NOMO-1 treated with DMSO at 0.1 percent for 48 hours (cell line): Measurements from ENCODE around the gene CFAP53.
"Not testable (repeated sequence)": the region's sequence is repeated elsewhere in the genome, so short reads cannot be mapped to it uniquely, and the experiment has no call there.

Source experiments
- DNase-seq: peaks from one replicate; lab custom pipeline; 2025; ENCODE audit not compliant: unreplicated experiment; lab: John Stamatoyannopoulos, UW

CFAP53 gene

GRCh38 chr18:50266248-50266704, at the start of gene CFAP53:
Gene CFAP53, minus strand, starts transcription at chr18:50266495. Its CDS starts 91 bp downstream, at chr18:50266404.
- peak; percentile 87 for DNase-seq

GRCh38 chr18:50315100-50315871, 49.0 kb upstream of the CFAP53 start:
- no peak for DNase-seq

GRCh38 chr18:50313873-50314460, 47.7 kb upstream of the CFAP53 start:
- DNase-seq: no peak

GRCh38 chr18:50313031-50313607, 46.8 kb upstream of the CFAP53 start:
- no peak for DNase-seq

- peak; percentile 68 for DNase-seq
Observed at GRCh38 chr18:50312296-50313030, 46.2 kb upstream of the CFAP53 start.

- DNase-seq: no peak
Observed at GRCh38 chr18:50311650-50312049, 45.4 kb upstream of the CFAP53 start.

GRCh38 chr18:50310080-50310479, 43.8 kb upstream of the CFAP53 start:
- no peak for DNase-seq

GRCh38 chr18:50308851-50309250, 42.6 kb upstream of the CFAP53 start:
- DNase-seq: not testable (repeated sequence)

GRCh38 chr18:50307738-50308470, 41.6 kb upstream of the CFAP53 start:
- DNase-seq: peak; percentile 98

- no peak for DNase-seq
Observed at GRCh38 chr18:50307400-50307737, 41.1 kb upstream of the CFAP53 start.

- no peak for DNase-seq
Observed at GRCh38 chr18:50306944-50307343, 40.6 kb upstream of the CFAP53 start.

- DNase-seq: no peak
Observed at GRCh38 chr18:50301074-50301473, 34.8 kb upstream of the CFAP53 start.

GRCh38 chr18:50299626-50300388, 33.5 kb upstream of the CFAP53 start:
- no peak for DNase-seq

GRCh38 chr18:50298443-50299284, 32.4 kb upstream of the CFAP53 start:
- no peak for DNase-seq

GRCh38 chr18:50297621-50298442, 31.5 kb upstream of the CFAP53 start:
- peak; percentile 89 for DNase-seq

GRCh38 chr18:50293039-50293438, 26.7 kb upstream of the CFAP53 start:
- DNase-seq: no peak

GRCh38 chr18:50289108-50289443, 22.8 kb upstream of the CFAP53 start:
- peak; percentile 60 for DNase-seq

- not testable (repeated sequence) for DNase-seq
Observed at GRCh38 chr18:50288348-50289107, 22.2 kb upstream of the CFAP53 start.
